GM23248 (cell line): ENCODE results near the gene SLC26A4.

Experiments
- EZH2 ChIP-seq: fragments of 200-600 bp; sonication (generic); IDR thresholded peaks from 2 replicates; pipeline ENCODE4 v1.6.1; 2018; ENCODE audit warnings: antibody characterized with exemption, mild to moderate bottlenecking; ENCODE audit not compliant: insufficient read depth, poor library complexity, severe bottlenecking
- EZH2phosphoT487 ChIP-seq: fragments of 200-600 bp; sonication (generic); IDR thresholded peaks from 2 replicates; pipeline ENCODE4 v1.6.1; 2018; ENCODE audit warnings: antibody characterized with exemption, moderate library complexity, mild to moderate bottlenecking, low read depth; ENCODE audit not compliant: insufficient read depth

GRCh38 chr7:107632492-107632865, 28.1 kb upstream of the SLC26A4 start:
- no peak for TF ChIP-seq EZH2
- no peak for TF ChIP-seq EZH2phosphoT487
